IMR-90 (cell line): ENCODE results near the gene TSPEAR.

Experiments
- BHLHE40 ChIP-seq: fragments of 150-350 bp; IDR thresholded peaks from 2 replicates; pipeline ENCODE4 v1.6.1; 2016; ENCODE audit warnings: mild to moderate bottlenecking, low read depth, low read length
- CEBPB ChIP-seq: IDR thresholded peaks from 2 replicates; pipeline ENCODE4 v1.6.1; 2012; ENCODE audit warnings: low read depth, low read length, improper control_type of control experiment
- CHD1 ChIP-seq: IDR thresholded peaks from 2 replicates; pipeline ENCODE4 v1.6.1; 2012; ENCODE audit warnings: low read depth, low read length, improper control_type of control experiment
- CTCF ChIP-seq: conservative IDR thresholded peaks from 2 replicates; pipeline ENCODE4 v1.5.1; 2012; ENCODE audit warnings: mild to moderate bottlenecking, low read depth, low read length, improper control_type of control experiment
- FOS ChIP-seq: fragments of 150-350 bp; IDR thresholded peaks from 2 replicates; pipeline ENCODE4 v1.6.1; 2016; ENCODE audit warnings: low read depth, low read length
- MAFK ChIP-seq: IDR thresholded peaks from 2 replicates; pipeline ENCODE4 v1.6.1; 2012; ENCODE audit warnings: low read depth, low read length, improper control_type of control experiment
- NFE2L2 ChIP-seq: fragments of 150-350 bp; IDR thresholded peaks from 2 replicates; pipeline ENCODE4 v1.6.1; 2016; ENCODE audit warnings: low read depth, mild to moderate bottlenecking, low read length
- POLR2A ChIP-seq: IDR thresholded peaks from 2 replicates; pipeline ENCODE4 v1.6.1; 2012; ENCODE audit warnings: mild to moderate bottlenecking, low read depth, low read length
- RCOR1 ChIP-seq: IDR thresholded peaks from 2 replicates; pipeline ENCODE4 v1.6.1; 2012; ENCODE audit warnings: mild to moderate bottlenecking, low read length, improper control_type of control experiment; ENCODE audit not compliant: insufficient replicate concordance
- RFX5 ChIP-seq: IDR thresholded peaks from 2 replicates; pipeline ENCODE4 v1.8.0; 2012; ENCODE audit warnings: low read depth, mild to moderate bottlenecking, low read length, moderate library complexity
- TF ChIP-seq, protein P1 (sequence below): fragments of 150-350 bp; IDR thresholded peaks from 2 replicates; pipeline ENCODE4 v1.6.1; 2016; ENCODE audit warnings: low read depth, mild to moderate bottlenecking, low read length, moderate library complexity, borderline replicate concordance

DNA sequence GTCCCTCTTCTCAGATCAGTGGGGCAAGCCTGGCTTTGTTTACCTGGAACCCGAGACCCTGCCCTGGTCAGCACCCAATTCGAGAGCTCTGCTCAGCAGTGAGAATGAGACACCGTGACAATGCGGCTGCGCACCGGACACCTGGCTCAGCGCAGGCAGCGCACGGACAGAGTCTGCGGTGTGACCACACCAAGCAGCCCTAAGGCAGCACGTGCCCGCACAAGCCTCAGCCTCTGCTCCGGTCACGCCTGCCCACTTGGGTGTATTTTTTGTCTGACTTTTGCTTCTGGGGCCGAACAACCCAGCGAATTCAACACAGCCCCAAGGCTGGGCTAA, 94.8 kb downstream of the TSPEAR start:
- no peak for TF ChIP-seq POLR2A
- TF ChIP-seq CTCF: no peak
- TF ChIP-seq RCOR1: no peak
- TF ChIP-seq RFX5: no peak
- TF ChIP-seq BHLHE40: no peak
- TF ChIP-seq NFE2L2: no peak
- TF ChIP-seq FOS: no peak
- TF ChIP-seq MAFK: no peak
- TF ChIP-seq, protein P1, sequence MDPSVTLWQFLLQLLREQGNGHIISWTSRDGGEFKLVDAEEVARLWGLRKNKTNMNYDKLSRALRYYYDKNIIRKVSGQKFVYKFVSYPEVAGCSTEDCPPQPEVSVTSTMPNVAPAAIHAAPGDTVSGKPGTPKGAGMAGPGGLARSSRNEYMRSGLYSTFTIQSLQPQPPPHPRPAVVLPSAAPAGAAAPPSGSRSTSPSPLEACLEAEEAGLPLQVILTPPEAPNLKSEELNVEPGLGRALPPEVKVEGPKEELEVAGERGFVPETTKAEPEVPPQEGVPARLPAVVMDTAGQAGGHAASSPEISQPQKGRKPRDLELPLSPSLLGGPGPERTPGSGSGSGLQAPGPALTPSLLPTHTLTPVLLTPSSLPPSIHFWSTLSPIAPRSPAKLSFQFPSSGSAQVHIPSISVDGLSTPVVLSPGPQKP: no peak
- TF ChIP-seq CEBPB: no peak
- TF ChIP-seq CHD1: no peak
